Sigmoid colon (tissue), 4 donors: ENCODE measurements around the gene MACF1.
A peak's percentile ranks its signal among the peaks of the same experiment; 100 is the strongest.

ENCODE experiments used
- CTCF ChIP-seq, 4 experiments: fragments of 450-650 bp in 3 of 4; fragments of 200-600 bp in 1 of 4; IDR thresholded peaks; one replicate each; pipeline ENCODE4 v1.5.1; 2016 to 2019; ENCODE audit warnings: antibody characterized with exemption in 4 of 4, mild to moderate bottlenecking in 3 of 4, moderate library complexity in 2 of 4
- EP300 ChIP-seq, 4 donors: sonication (generic); formaldehyde crosslinking; IDR thresholded peaks; one replicate each; pipeline ENCODE4 v1.6.1; 2017; ENCODE audit warnings: antibody characterized with exemption in 4 of 4
- POLR2A ChIP-seq, 2 donors: fragments of 450-650 bp; IDR thresholded peaks; one replicate each; pipeline ENCODE4 v1.6.1; 2016; ENCODE audit warnings: antibody characterized with exemption in 2 of 2, mild to moderate bottlenecking in 2 of 2, moderate library complexity in 2 of 2
- POLR2AphosphoS5 ChIP-seq, 4 donors: sonication (generic); formaldehyde crosslinking; IDR thresholded peaks; one replicate each; pipeline ENCODE4 v1.6.1; 2017; ENCODE audit warnings: antibody characterized with exemption in 4 of 4

GRCh38 chr1:39524171-39524570, 319.7 kb downstream of the MACF1 start:
- no peak for TF ChIP-seq CTCF (IDR thresholded peaks at IDR 0.05)
- TF ChIP-seq POLR2A (IDR thresholded peaks at IDR 0.05), result no peak
- peak in 1 of 4 donors; percentile 26 for TF ChIP-seq POLR2AphosphoS5 (IDR thresholded peaks at IDR 0.05)
- no peak for TF ChIP-seq EP300 (IDR thresholded peaks at IDR 0.05)
